Thoracic aorta (tissue), 2 donors: ENCODE data around the gene LRRK1. TPM values are rescaled to one million over a fixed set of nuclear protein-coding genes. Genes with fewer than 3 reads are reported as not detected.

Experiments
- ATAC-seq: fragments of 150-250 bp; one replicate; pipeline ENCODE4 v1.8.0; 2017; ENCODE audit warnings: low read depth; ENCODE audit not compliant: insufficient number of reproducible peaks, low FRiP score
- DNase-seq: peaks from one replicate; pipeline ENCODE4 v3.0.0-alpha.2; 2020; ENCODE audit warnings: low spot score
- H3K27ac ChIP-seq, 2 donors: fragments of 200-600 bp; sonication (generic); 1 replicate in 1 of 2; 2 replicates in 1 of 2; pipeline ENCODE4 v1.5.1; 2016; ENCODE audit warnings: mild to moderate bottlenecking in 2 of 2, moderate library complexity in 2 of 2
- H3K27me3 ChIP-seq: fragments of 200-600 bp; sonication (generic); replicated peaks from 2 replicates; pipeline ENCODE4 v1.6.0; 2016; ENCODE audit warnings: mild to moderate bottlenecking; ENCODE audit not compliant: insufficient read depth
- H3K36me3 ChIP-seq: fragments of 200-600 bp; sonication (generic); one replicate; pipeline ENCODE4 v1.5.1; 2016
- H3K4me1 ChIP-seq, 2 donors: fragments of 200-600 bp; sonication (generic); 1 replicate in 1 of 2; 2 replicates in 1 of 2; pipeline versions ENCODE4 v1.5.1 to v1.6.0; 2016; ENCODE audit warnings: low read depth in 2 of 2, mild to moderate bottlenecking in 1 of 2; ENCODE audit not compliant: control insufficient read depth in 1 of 2
- H3K4me3 ChIP-seq: fragments of 200-600 bp; sonication (generic); 2 replicates; pipeline ENCODE4 v1.5.1; 2016; ENCODE audit warnings: mild to moderate bottlenecking
- H3K9me3 ChIP-seq: fragments of 200-600 bp; sonication (generic); 2 replicates; pipeline ENCODE4 v1.5.1; 2016
- CTCF ChIP-seq: fragments of 200-600 bp; sonication (generic); IDR thresholded peaks from one replicate; pipeline ENCODE4 v1.5.1; 2019; ENCODE audit warnings: antibody characterized with exemption
- total RNA-seq, 2 donors: library from RNA; depleted of rRNA; stranded (reverse); fragments of >200 nt; gene quantifications; one replicate each; pipeline versions ENCODE4 v1.1.0 to v1.2.3, GENCODE V29; 2016

The LRRK1 gene
- total RNA-seq, 2 donors from 2014 or later, result 17.2 to 47.1 TPM

- no peaks in the 10 kb centered on the region for H3K9me3 ChIP-seq
- TF ChIP-seq CTCF, result no peak
- no peak for ATAC-seq
Measured at GRCh38 chr15:100968050-100968966, 49.2 kb downstream of the LRRK1 start.

GRCh38 chr15:100972975-100973350, 53.8 kb downstream of the LRRK1 start:
- no peak for ATAC-seq

More at GRCh38 chr15:100968050-100968966, 49.2 kb downstream of the LRRK1 start:
- H3K4me1 ChIP-seq, result peaks cover 4 to 6% of the 10 kb centered on the region in 2 donors
- H3K27ac ChIP-seq, result no peak overlapping the region
- no peak for DNase-seq
- no peaks in the 10 kb centered on the region for H3K27me3 ChIP-seq
- no peak overlapping the region for H3K4me3 ChIP-seq
- H3K36me3 ChIP-seq, result no peaks in the 10 kb centered on the region

GRCh38 chr15:100973351-100974111, 54.4 kb downstream of the LRRK1 start:
- H3K4me3 ChIP-seq, result peak overlapping the region; percentile 68
- H3K36me3 ChIP-seq, result no peaks in the 10 kb centered on the region
- no peak for TF ChIP-seq CTCF
- H3K4me1 ChIP-seq, result peaks cover 8 to 12% of the 10 kb centered on the region in 2 donors
- ATAC-seq, result no peak
- no peak overlapping the region for H3K27ac ChIP-seq
- DNase-seq, result no peak
- H3K27me3 ChIP-seq, result no peaks in the 10 kb centered on the region
- no peaks in the 10 kb centered on the region for H3K9me3 ChIP-seq

More at GRCh38 chr15:100972975-100973350, 53.8 kb downstream of the LRRK1 start:
- Histone ChIP-seq H3K4me1 (peaks cover 8 to 12% of the 10 kb centered on the region in 2 donors), H3K36me3 (no peaks in the 10 kb centered on the region), H3K4me3 (peak overlapping the region; percentile 68), H3K9me3 (no peaks in the 10 kb centered on the region), H3K27ac (no peak overlapping the region), H3K27me3 (no peaks in the 10 kb centered on the region)
- TF ChIP-seq CTCF, result no peak
- DNase-seq, result no peak

- no peak for ATAC-seq
- no peaks in the 10 kb centered on the region for H3K36me3 ChIP-seq
- H3K9me3 ChIP-seq, result no peaks in the 10 kb centered on the region
- peaks cover 8 to 12% of the 10 kb centered on the region in 2 donors for H3K4me1 ChIP-seq
- H3K4me3 ChIP-seq, result no peak overlapping the region
- TF ChIP-seq CTCF, result no peak
- H3K27me3 ChIP-seq, result no peaks in the 10 kb centered on the region
- DNase-seq, result no peak
- H3K27ac ChIP-seq, result no peak overlapping the region
Measured at GRCh38 chr15:100975043-100975442, 55.9 kb downstream of the LRRK1 start.
